GM21367 (cell line): Measurements from ENCODE around the gene NAP1L4.

Experiments
- ATAC-seq: cut with Tn5 transposase; IDR thresholded peaks from one replicate; pipeline ENCODE4 v1.9.1; 2021; ENCODE audit not compliant: unreplicated experiment

NAP1L4 gene

GRCh38 chr11:2926611-2927051 lies 65.5 kb downstream of the NAP1L4 start:
- ATAC-seq: no peak

- no peak for ATAC-seq
Measured at GRCh38 chr11:2924821-2925675, 67.1 kb downstream of the NAP1L4 start.

- no peak for ATAC-seq
Measured at GRCh38 chr11:2924381-2924780, 67.7 kb downstream of the NAP1L4 start.

GRCh38 chr11:2923446-2924375 lies 68.4 kb downstream of the NAP1L4 start:
- ATAC-seq: no peak

- ATAC-seq: no peak
Measured at GRCh38 chr11:2922655-2923054, 69.5 kb downstream of the NAP1L4 start.

- ATAC-seq: no peak
Measured at GRCh38 chr11:2921742-2922493, 70.2 kb downstream of the NAP1L4 start.

GRCh38 chr11:2921261-2921660 lies 70.9 kb downstream of the NAP1L4 start:
- no peak for ATAC-seq

GRCh38 chr11:2920343-2920742 lies 71.8 kb downstream of the NAP1L4 start:
- no peak for ATAC-seq

GRCh38 chr11:2919837-2920236 lies 72.3 kb downstream of the NAP1L4 start:
- no peak for ATAC-seq

GRCh38 chr11:2919188-2919587 lies 72.9 kb downstream of the NAP1L4 start:
- no peak for ATAC-seq

GRCh38 chr11:2917842-2918490 lies 74.2 kb downstream of the NAP1L4 start:
- no peak for ATAC-seq

- ATAC-seq: no peak
Measured at GRCh38 chr11:2916892-2917645, 75.1 kb downstream of the NAP1L4 start.

GRCh38 chr11:2916114-2916891 lies 75.8 kb downstream of the NAP1L4 start:
- ATAC-seq: no peak

GRCh38 chr11:2915473-2915872 lies 76.7 kb downstream of the NAP1L4 start:
- ATAC-seq: no peak

GRCh38 chr11:2914455-2915195 lies 77.5 kb downstream of the NAP1L4 start:
- no peak for ATAC-seq

- no peak for ATAC-seq
Measured at GRCh38 chr11:2913776-2914175, 78.4 kb downstream of the NAP1L4 start.

GRCh38 chr11:2913019-2913431 lies 79.1 kb downstream of the NAP1L4 start:
- no peak for ATAC-seq

GRCh38 chr11:2912498-2912897 lies 79.6 kb downstream of the NAP1L4 start:
- ATAC-seq: no peak
